RWPE2 (cell line): ENCODE data around the gene SPATC1L.

ENCODE experiments used
- ATAC-seq: fragments of 200-7000 bp; cut with Tn5 transposase; 3 replicates; pipeline ENCODE4 v1.9.1; 2021; ENCODE audit warnings: low read depth
- DNase-seq: peaks from one replicate; pipeline ENCODE4 v3.0.0-alpha.2; 2020; ENCODE audit warnings: low spot score
- H3K27ac ChIP-seq: fragments of 450-650 bp; 2 replicates; pipeline ENCODE4 v1.5.1; 2017; ENCODE audit warnings: mild to moderate bottlenecking; ENCODE audit not compliant: poor library complexity, severe bottlenecking
- H3K27me3 ChIP-seq: fragments of 250-450 bp; sonication (Bioruptor Pico); 2 replicates; pipeline ENCODE4 v1.5.1; 2021; ENCODE audit warnings: mild to moderate bottlenecking, moderate library complexity; ENCODE audit not compliant: insufficient read depth, poor library complexity, severe bottlenecking
- H3K36me3 ChIP-seq: fragments of 250-450 bp; sonication (Bioruptor Pico); 2 replicates; pipeline ENCODE4 v1.5.1; 2020; ENCODE audit warnings: low read depth, mild to moderate bottlenecking, moderate library complexity
- H3K4me1 ChIP-seq: fragments of 250-450 bp; sonication (Bioruptor Pico); 2 replicates; pipeline ENCODE4 v1.5.1; 2021; ENCODE audit warnings: mild to moderate bottlenecking, moderate library complexity; ENCODE audit not compliant: insufficient read depth, poor library complexity, severe bottlenecking
- H3K4me3 ChIP-seq: fragments of 250-450 bp; sonication (Bioruptor Pico); 2 replicates; pipeline ENCODE4 v1.5.1; 2021; ENCODE audit warnings: mild to moderate bottlenecking, moderate library complexity; ENCODE audit not compliant: severe bottlenecking
- H3K9me3 ChIP-seq: fragments of 250-450 bp; sonication (Bioruptor Pico); 2 replicates; pipeline ENCODE4 v1.5.1; 2021; ENCODE audit warnings: mild to moderate bottlenecking, moderate library complexity; ENCODE audit not compliant: severe bottlenecking
- CTCF ChIP-seq: fragments of 450-650 bp; IDR thresholded peaks from one replicate; pipeline ENCODE4 v1.5.1; 2017; ENCODE audit warnings: mild to moderate bottlenecking, moderate library complexity; ENCODE audit not compliant: poor library complexity, severe bottlenecking

The SPATC1L gene

GRCh38 chr21:46183910-46184624 is at the start of gene SPATC1L:
TSS of gene SPATC1L (minus strand) at chr21:46184459. CDS start at chr21:46182816, 1,643 bp downstream.
- peak within 1 kb of the TSS; percentile 75 for H3K4me3 ChIP-seq
- H3K27ac ChIP-seq, result peak within 1 kb of the TSS; percentile 54
- H3K36me3 ChIP-seq, result peaks cover 13% of the 10 kb centered on the region
- ATAC-seq (peak; percentile 79), DNase-seq (no peak)
- H3K9me3 ChIP-seq, result no peaks in the 10 kb centered on the region
- H3K27me3 ChIP-seq, result no peaks in the 10 kb centered on the region
- no peak for TF ChIP-seq CTCF
- peaks cover 15% of the 10 kb centered on the region for H3K4me1 ChIP-seq

- TF ChIP-seq CTCF, result no peak
- Histone ChIP-seq H3K27me3 (no peaks in the 10 kb centered on the region), H3K27ac (peak overlapping the region; percentile 56), H3K36me3 (peaks cover 42% of the 10 kb centered on the region), H3K4me3 (peak overlapping the region; percentile 63), H3K4me1 (peaks cover 19% of the 10 kb centered on the region), H3K9me3 (no peaks in the 10 kb centered on the region)
- ATAC-seq, result no peak
- no peak for DNase-seq
Measured at GRCh38 chr21:46229923-46230260, 45.6 kb upstream of the SPATC1L start.

GRCh38 chr21:46229133-46229922 is 45.1 kb upstream of the SPATC1L start:
- Histone ChIP-seq H3K36me3 (peaks cover 43% of the 10 kb centered on the region), H3K4me1 (peaks cover 19% of the 10 kb centered on the region), H3K27ac (peak overlapping the region; percentile 56), H3K4me3 (peak overlapping the region; percentile 63), H3K27me3 (no peaks in the 10 kb centered on the region), H3K9me3 (no peaks in the 10 kb centered on the region)
- peak; percentile 79 for TF ChIP-seq CTCF
- DNase-seq (peak; percentile 56), ATAC-seq (peak; percentile 22)

GRCh38 chr21:46228345-46229051 is 44.2 kb upstream of the SPATC1L start, which contains the start of gene LSS:
TSS of gene LSS (minus strand) at chr21:46228774. CDS start at chr21:46228745, 29 bp downstream.
- no peaks in the 10 kb centered on the region for H3K9me3 ChIP-seq
- TF ChIP-seq CTCF, result no peak
- peak within 1 kb of the TSS; percentile 56 for H3K27ac ChIP-seq
- ATAC-seq, result peak; percentile 82
- peak; percentile 100 for DNase-seq
- H3K36me3 ChIP-seq, result peaks cover 47% of the 10 kb centered on the region
- no peaks in the 10 kb centered on the region for H3K27me3 ChIP-seq
- H3K4me3 ChIP-seq, result peak within 1 kb of the TSS; percentile 100
- H3K4me1 ChIP-seq, result peaks cover 19% of the 10 kb centered on the region
